AG08395 (cell line): ENCODE data around the gene WDR6.

Source experiments
- DNase-seq: peaks from one replicate; pipeline ENCODE4 v3.0.0; 2012; ENCODE audit warnings: mixed read lengths, low spot score

Gene WDR6

GRCh38 chr3:49027634-49028033 is 20.4 kb downstream of the WDR6 start:
- no peak for DNase-seq

GRCh38 chr3:49028298-49028672 is 21.1 kb downstream of the WDR6 start:
- DNase-seq, result no peak

DNA sequence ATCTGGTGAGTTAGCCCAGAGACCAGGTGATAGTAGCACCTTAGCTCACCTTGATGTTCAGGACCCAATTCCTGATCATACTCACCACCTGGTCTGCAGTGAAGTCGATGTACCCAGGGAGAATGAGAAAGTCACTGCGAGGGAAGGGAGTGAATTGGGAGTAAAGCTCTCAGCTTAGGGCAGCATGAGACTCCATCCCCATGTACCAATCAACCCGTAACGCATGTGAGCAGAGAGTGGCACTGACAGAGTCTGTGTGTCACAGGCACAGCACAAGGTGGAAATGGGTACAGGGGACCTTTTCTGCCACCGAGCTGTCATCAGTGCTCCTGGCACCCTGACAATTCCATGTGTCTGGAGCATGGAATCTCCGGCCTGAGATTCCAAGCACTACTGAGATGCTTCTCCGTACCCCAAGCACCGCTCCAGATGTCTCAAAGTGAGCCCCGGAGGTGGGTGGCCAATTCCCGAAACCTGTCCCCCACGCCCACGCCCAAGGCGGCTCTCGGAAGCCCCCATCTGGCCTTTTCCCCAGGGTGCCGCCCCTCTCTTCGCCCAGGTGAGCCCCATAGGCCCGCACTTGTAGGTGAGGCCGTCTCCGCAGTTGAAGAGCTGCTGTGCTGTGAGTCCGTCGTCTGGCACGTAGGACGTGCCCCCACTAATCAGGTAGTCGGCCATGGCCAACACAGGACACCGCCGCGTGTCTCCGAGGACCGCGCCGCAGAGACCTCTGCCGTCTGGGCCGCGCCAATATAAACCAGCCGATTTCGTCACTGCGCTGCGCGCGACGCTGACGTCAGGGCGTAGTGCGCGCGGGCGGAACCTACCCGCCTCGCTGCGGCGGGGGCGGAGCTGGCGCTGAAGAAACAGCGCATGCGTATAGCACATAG is 21.7 kb downstream of the WDR6 start, which contains the start of gene IMPDH2:
Gene IMPDH2, minus strand, starts transcription at position 726 of the 890 bp plus-strand sequence. Its CDS starts 48 bp downstream, at position 678.
- peak; percentile 96 for DNase-seq

DNA sequence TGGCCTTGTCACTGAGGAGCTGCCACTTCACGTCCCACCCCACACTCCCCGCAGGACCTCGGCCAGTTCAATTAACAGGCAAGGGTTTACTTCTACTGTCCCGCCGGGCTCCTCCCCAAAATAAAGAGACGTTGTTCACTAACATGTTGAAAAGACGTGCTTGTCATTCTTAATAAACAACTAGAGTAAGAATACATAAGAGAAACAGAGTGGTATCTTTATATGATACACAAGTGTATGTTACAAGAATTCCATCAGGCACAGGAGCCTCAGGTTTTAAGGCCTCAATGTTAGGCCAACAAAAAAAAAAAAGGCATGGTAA is 22.3 kb downstream of the WDR6 start:
- no peak for DNase-seq

GRCh38 chr3:49030321-49030720 is 23.1 kb downstream of the WDR6 start:
- DNase-seq, result no peak

DNA sequence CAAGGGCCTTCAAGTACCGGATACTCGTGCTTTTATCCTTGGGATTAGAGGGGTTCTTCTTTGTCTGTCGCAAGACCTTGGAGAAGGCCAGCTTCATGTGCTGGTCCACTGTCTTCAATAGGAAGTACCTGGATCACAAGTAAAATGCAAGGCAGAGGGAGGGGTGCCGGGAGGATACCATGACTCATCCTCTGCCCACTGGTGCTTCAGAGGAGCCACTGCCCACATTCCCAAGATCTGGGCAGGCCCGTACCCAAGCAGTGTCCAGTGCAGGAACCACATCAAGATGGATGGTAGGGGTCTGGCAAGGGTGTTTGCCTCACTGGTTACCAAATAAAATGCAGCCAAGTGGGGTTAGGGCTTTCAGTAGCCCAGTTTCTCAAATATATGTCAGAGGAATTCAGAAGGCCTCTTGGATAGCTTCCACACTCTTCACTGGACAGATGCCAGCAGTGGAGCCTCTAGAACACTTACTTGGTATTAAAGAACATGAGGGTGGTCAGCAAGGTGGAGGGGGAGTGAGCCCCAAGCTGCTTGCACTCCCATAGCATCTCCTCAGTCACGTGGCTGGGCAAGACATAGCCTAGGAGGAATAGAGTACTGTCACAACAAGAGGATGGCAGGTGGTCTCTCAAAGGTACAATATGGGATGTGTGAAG is 25.6 kb downstream of the WDR6 start:
- DNase-seq, result no peak

GRCh38 chr3:49034650-49035049 is 27.5 kb downstream of the WDR6 start:
- DNase-seq, result no peak

GRCh38 chr3:49035281-49035680 is 28.1 kb downstream of the WDR6 start:
- no peak for DNase-seq

DNA sequence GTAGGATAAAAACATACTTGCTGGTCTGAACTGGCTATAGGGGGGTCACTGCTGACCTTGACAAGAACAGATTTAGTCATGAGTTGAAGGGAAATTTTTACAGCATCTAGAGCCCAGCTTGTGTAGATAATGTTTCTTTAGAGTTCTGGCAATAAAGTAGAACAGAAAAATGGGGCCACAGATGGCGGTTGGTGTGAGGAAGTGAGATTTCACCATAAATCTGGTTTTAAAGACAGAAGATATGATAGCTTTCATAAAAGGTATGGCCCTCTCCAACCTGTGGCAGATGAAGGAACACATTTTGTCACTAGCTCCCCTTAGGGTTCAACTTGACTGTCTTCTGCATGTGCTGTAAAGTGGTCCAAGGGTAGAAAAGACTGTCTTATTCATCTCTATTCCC is 46.4 kb downstream of the WDR6 start:
- no peak for DNase-seq

GRCh38 chr3:49054344-49054862 is 47.2 kb downstream of the WDR6 start:
- no peak for DNase-seq

GRCh38 chr3:49057268-49057667 is 50.1 kb downstream of the WDR6 start:
- DNase-seq, result no peak

DNA sequence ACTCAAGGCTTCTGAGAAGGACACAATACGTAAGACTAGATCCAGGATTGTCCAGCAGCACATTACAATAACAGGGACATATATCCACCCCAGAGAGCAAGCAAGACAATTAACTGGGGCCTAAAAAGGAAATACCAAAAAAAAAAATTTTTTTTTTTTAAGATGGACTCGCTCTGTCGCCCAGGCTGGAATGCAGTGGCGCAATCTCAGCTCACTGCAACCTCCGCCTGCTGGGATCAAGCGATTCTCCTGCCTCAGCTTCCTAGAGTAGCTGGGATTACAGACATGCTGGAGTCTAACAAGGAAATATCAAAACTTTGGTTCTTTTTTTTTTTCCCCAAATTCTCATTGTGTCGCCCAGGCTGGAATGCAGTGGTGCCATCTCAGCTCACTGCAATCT is 50.8 kb downstream of the WDR6 start:
- DNase-seq, result no peak
